Measurements from ENCODE around the gene PAPLN. TPM values are rescaled to one million over a fixed set of nuclear protein-coding genes. Genes with fewer than 3 reads are reported as not detected.

PAPLN gene
- total and polyA plus RNA-seq, 2 of the 13 experiments (the other 11 are each of a cell fraction or from before 2014, with no cell fraction given), result not detected

- ATAC-seq, result no peak
- CTCF ChIA-PET (ENCODE audit: low intra/inter-chr PET ratio, low total read pairs), result no interaction called here
Measured at GRCh38 chr14:73236157-73236556, 1.1 kb upstream of the PAPLN start.

More at GRCh38 chr14:73236157-73236556, 1.1 kb upstream of the PAPLN start:
- TF ChIP-seq CSRNP2 (CRISPR knock-in tag; conservative IDR thresholded peaks at IDR 0.05; ENCODE audit: low read depth) (no peak), ZHX1 (CRISPR knock-in tag; IDR thresholded peaks at IDR 0.05; ENCODE audit: low read depth) (no peak), IKZF1 (IDR thresholded peaks at IDR 0.05) (no peak), TRAFD1 (CRISPR knock-in tag; IDR thresholded peaks at IDR 0.05; ENCODE audit: borderline replicate concordance) (no peak), DMTF1 (CRISPR knock-in tag; IDR thresholded peaks at IDR 0.05) (no peak), ZNF296 (CRISPR knock-in tag; conservative IDR thresholded peaks at IDR 0.05) (no peak), MED13 (CRISPR knock-in tag; IDR thresholded peaks at IDR 0.05) (no peak), ZBTB7B (CRISPR knock-in tag; IDR thresholded peaks at IDR 0.05) (no peak), SALL1 (CRISPR knock-in tag; IDR thresholded peaks at IDR 0.05) (no peak), BHLHE40 (IDR thresholded peaks at IDR 0.05; ENCODE audit: low read length) (no peak), ZMYM2 (CRISPR knock-in tag; IDR thresholded peaks at IDR 0.05) (no peak), ZNF672 (CRISPR knock-in tag; IDR thresholded peaks at IDR 0.05) (no peak), MYPOP (CRISPR knock-in tag; IDR thresholded peaks at IDR 0.05) (no peak), ZNF232 (CRISPR knock-in tag; IDR thresholded peaks at IDR 0.05; ENCODE audit: borderline replicate concordance) (no peak)
- Histone ChIP-seq H3K4me3 (replicated peaks in 1 of 3; ENCODE audit: insufficient read depth in 1 of 3, low read depth in 2 of 3, low read length in 3 of 3) (no peak overlapping the region), H3K27ac (ENCODE audit: extremely low read length, insufficient read depth, low read length) (no peak overlapping the region), H3K9me3 (ENCODE audit: low read length) (no peaks in the 10 kb centered on the region), H3K9ac (ENCODE audit: insufficient read depth, low read depth, low read length) (no peak overlapping the region), H3K4me2 (ENCODE audit: low read depth, low read length) (no peak overlapping the region), H3K79me2 (ENCODE audit: insufficient read depth, low read length) (no peaks in the 10 kb centered on the region), H4K20me1 (ENCODE audit: insufficient read depth, low read length) (no peaks in the 10 kb centered on the region), H3K4me1 (ENCODE audit: insufficient read depth, low read length) (peaks cover 42% of the 10 kb centered on the region), H2AFZ (ENCODE audit: low read length) (no peak overlapping the region), H3K36me3 (replicated peaks in 1 of 2; ENCODE audit: control insufficient read depth in 1 of 2, insufficient read depth in 2 of 2, low read length in 2 of 2) (no peaks in the 10 kb centered on the region), H3K27me3 (ENCODE audit: control insufficient read depth in 1 of 2, insufficient read depth in 2 of 2, low read length in 2 of 2) (peaks cover 15 to 76% of the 10 kb centered on the region in 2 experiments)
- in situ Hi-C loops (cut with HindIII; ENCODE audit: extremely low pct_ligation_motif_present, low pct_unique_long_range_greater_than_20kb) (no loop called here), intact Hi-C loops (cut with micrococcal nuclease; ENCODE audit: unreplicated experiment) (loop anchor here (10.0 kb wide), 1 partner anchor 49 kb away; no protein-coding TSS in a partner anchor)
- no peak for FAIRE-seq
- POLR2A ChIA-PET, result no interaction called here
- no peak for DNase-seq (ENCODE audit: low spot score)
- BruUV-seq (replicated peaks), result no TSS peak
- 61% methylated on average over 11 of the region's 11 CpGs for WGBS (ENCODE audit: low lambda C conversion rate)
